ENCODE data around the gene LHX4. TPM values are rescaled to one million over a fixed set of nuclear protein-coding genes. Genes with fewer than 3 reads are reported as not detected.
A peak's percentile ranks its signal among the peaks of the same experiment; 100 is the strongest.

LHX4 gene
- total and polyA plus RNA-seq, 2 of the 13 experiments (the other 11 are each of a cell fraction or from before 2014, with no cell fraction given): 0.03 to 0.07 TPM

GRCh38 chr1:180256341-180257027 is 26.4 kb downstream of the LHX4 start (continued):
- no peak for TF ChIP-seq RERE (CRISPR knock-in tag; IDR thresholded peaks at IDR 0.05; ENCODE audit: low read depth)
- TF ChIP-seq RFX3 (CRISPR knock-in tag; IDR thresholded peaks at IDR 0.05): no peak
- no peak for TF ChIP-seq EZH2 (conservative IDR thresholded peaks at IDR 0.05; ENCODE audit: low read depth, low read length)
- no peak for TF ChIP-seq MIER2 (CRISPR knock-in tag; IDR thresholded peaks at IDR 0.05)
- no peak for TF ChIP-seq ARID2 (CRISPR knock-in tag; IDR thresholded peaks at IDR 0.05; ENCODE audit: borderline replicate concordance)
- TF ChIP-seq HBP1 (CRISPR knock-in tag; IDR thresholded peaks at IDR 0.05; ENCODE audit: low read depth): 0 out of 2 replicates have a peak, but pooled peaks have one; percentile 45
- TF ChIP-seq FOXK1 (CRISPR knock-in tag; IDR thresholded peaks at IDR 0.05; ENCODE audit: borderline replicate concordance, low read depth): no peak
- TF ChIP-seq ARNT (IDR thresholded peaks at IDR 0.05): no peak
- TF ChIP-seq CBFB (CRISPR knock-in tag; IDR thresholded peaks at IDR 0.05): no peak
- TF ChIP-seq TFAP4 (IDR thresholded peaks at IDR 0.05; ENCODE audit: borderline replicate concordance, low read depth): peak; percentile 42; the same call in 1 of the 2 replicates
- TF ChIP-seq KDM5B (CRISPR knock-in tag; IDR thresholded peaks at IDR 0.05; ENCODE audit: borderline replicate concordance): no peak
